Measurements from ENCODE around the gene RNLS. TPM values are rescaled to one million over a fixed set of nuclear protein-coding genes. Genes with fewer than 3 reads are reported as not detected.

The RNLS gene
- polyA plus RNA-seq, 3 donors, result 16.5 to 17.6 (median 17.5) TPM

- no peak for DNase-seq (ENCODE audit: low read depth in 3 of 3, low spot score in 2 of 3)
Observed at GRCh38 chr10:88401671-88402347, 181.3 kb downstream of the RNLS start.

GRCh38 chr10:88399240-88399639 lies 183.9 kb downstream of the RNLS start:
- no peak for DNase-seq (ENCODE audit: low read depth in 3 of 3, low spot score in 2 of 3)

GRCh38 chr10:88395677-88396076 lies 187.4 kb downstream of the RNLS start:
- no peak for DNase-seq (ENCODE audit: low read depth in 3 of 3, low spot score in 2 of 3)

- no peak for DNase-seq (ENCODE audit: low read depth in 3 of 3, low spot score in 2 of 3)
Observed at GRCh38 chr10:88392222-88392621, 190.9 kb downstream of the RNLS start.

GRCh38 chr10:88390041-88390440 lies 193.1 kb downstream of the RNLS start:
- DNase-seq (ENCODE audit: low read depth in 3 of 3, low spot score in 2 of 3), result no peak

GRCh38 chr10:88389456-88389855 lies 193.7 kb downstream of the RNLS start:
- peak in 1 of 3 donors; percentile 52 for DNase-seq (ENCODE audit: low read depth in 3 of 3, low spot score in 2 of 3)

- no peak for DNase-seq (ENCODE audit: low read depth in 3 of 3, low spot score in 2 of 3)
Observed at GRCh38 chr10:88388324-88388723, 194.8 kb downstream of the RNLS start.

- DNase-seq (ENCODE audit: low read depth in 3 of 3, low spot score in 2 of 3), result peak; percentile 56 to 68 (median 67)
Observed at GRCh38 chr10:88386821-88387773, 196.0 kb downstream of the RNLS start.

GRCh38 chr10:88386204-88386788 lies 196.8 kb downstream of the RNLS start:
- peak in 1 of 3 donors; percentile 62 for DNase-seq (ENCODE audit: low read depth in 3 of 3, low spot score in 2 of 3)

GRCh38 chr10:88385601-88386203 lies 197.4 kb downstream of the RNLS start:
- no peak for DNase-seq (ENCODE audit: low read depth in 3 of 3, low spot score in 2 of 3)

- no peak for DNase-seq (ENCODE audit: low read depth in 3 of 3, low spot score in 2 of 3)
Observed at GRCh38 chr10:88383276-88383675, 199.8 kb downstream of the RNLS start.

GRCh38 chr10:88382699-88383098 lies 200.4 kb downstream of the RNLS start:
- DNase-seq (ENCODE audit: low read depth in 3 of 3, low spot score in 2 of 3), result no peak

GRCh38 chr10:88379575-88379974 lies 203.5 kb downstream of the RNLS start:
- no peak for DNase-seq (ENCODE audit: low read depth in 3 of 3, low spot score in 2 of 3)

GRCh38 chr10:88377510-88377909 lies 205.6 kb downstream of the RNLS start:
- no peak for DNase-seq (ENCODE audit: low read depth in 3 of 3, low spot score in 2 of 3)

GRCh38 chr10:88374392-88375175 lies 208.5 kb downstream of the RNLS start:
- DNase-seq (ENCODE audit: low read depth in 3 of 3, low spot score in 2 of 3), result no peak

- DNase-seq (ENCODE audit: low read depth in 3 of 3, low spot score in 2 of 3), result no peak
Observed at GRCh38 chr10:88372881-88373592, 210.1 kb downstream of the RNLS start.

GRCh38 chr10:88372051-88372715 lies 210.9 kb downstream of the RNLS start:
- no peak for DNase-seq (ENCODE audit: low read depth in 3 of 3, low spot score in 2 of 3)

- no peak for DNase-seq (ENCODE audit: low read depth in 3 of 3, low spot score in 2 of 3)
Observed at GRCh38 chr10:88370713-88371112, 212.4 kb downstream of the RNLS start.

GRCh38 chr10:88366772-88367171 lies 216.3 kb downstream of the RNLS start:
- no peak for DNase-seq (ENCODE audit: low read depth in 3 of 3, low spot score in 2 of 3)
